Subcutaneous adipose tissue (tissue), 4 donors: ENCODE data around the gene RAPGEF5. TPM values are rescaled to one million over a fixed set of nuclear protein-coding genes. Genes with fewer than 3 reads are reported as not detected.

Experiments used
- total RNA-seq, 4 donors: library from RNA; depleted of rRNA; stranded (reverse); fragments of >200 nt; gene quantifications; one replicate each; pipeline ENCODE4 v1.1.0, GENCODE V29; 2016
- TF ChIP-seq, protein P1 (sequence below): fragments of 450-650 bp; IDR thresholded peaks from one replicate; pipeline ENCODE4 v1.5.1; 2016; ENCODE audit warnings: low read depth, mild to moderate bottlenecking, control low read depth, antibody characterized with exemption, moderate library complexity

RAPGEF5 gene
- total RNA-seq, 4 donors from 2014 or later = 19.7 to 96.2 (median 63.1) TPM

- TF ChIP-seq, protein P1, sequence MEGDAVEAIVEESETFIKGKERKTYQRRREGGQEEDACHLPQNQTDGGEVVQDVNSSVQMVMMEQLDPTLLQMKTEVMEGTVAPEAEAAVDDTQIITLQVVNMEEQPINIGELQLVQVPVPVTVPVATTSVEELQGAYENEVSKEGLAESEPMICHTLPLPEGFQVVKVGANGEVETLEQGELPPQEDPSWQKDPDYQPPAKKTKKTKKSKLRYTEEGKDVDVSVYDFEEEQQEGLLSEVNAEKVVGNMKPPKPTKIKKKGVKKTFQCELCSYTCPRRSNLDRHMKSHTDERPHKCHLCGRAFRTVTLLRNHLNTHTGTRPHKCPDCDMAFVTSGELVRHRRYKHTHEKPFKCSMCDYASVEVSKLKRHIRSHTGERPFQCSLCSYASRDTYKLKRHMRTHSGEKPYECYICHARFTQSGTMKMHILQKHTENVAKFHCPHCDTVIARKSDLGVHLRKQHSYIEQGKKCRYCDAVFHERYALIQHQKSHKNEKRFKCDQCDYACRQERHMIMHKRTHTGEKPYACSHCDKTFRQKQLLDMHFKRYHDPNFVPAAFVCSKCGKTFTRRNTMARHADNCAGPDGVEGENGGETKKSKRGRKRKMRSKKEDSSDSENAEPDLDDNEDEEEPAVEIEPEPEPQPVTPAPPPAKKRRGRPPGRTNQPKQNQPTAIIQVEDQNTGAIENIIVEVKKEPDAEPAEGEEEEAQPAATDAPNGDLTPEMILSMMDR = no peak
Measured at GRCh38 chr7:22356010-22356691, 803 bp downstream of the RAPGEF5 start.

- TF ChIP-seq, protein P1 = no peak
Measured at GRCh38 chr7:22355620-22356009, 1.3 kb downstream of the RAPGEF5 start.

- TF ChIP-seq, protein P1 = no peak
Measured at GRCh38 chr7:22354462-22354861, 2.5 kb downstream of the RAPGEF5 start.

GRCh38 chr7:22352887-22353286, 4.1 kb downstream of the RAPGEF5 start:
- TF ChIP-seq, protein P1 = no peak

- TF ChIP-seq, protein P1 = no peak
Measured at GRCh38 chr7:22351878-22352277, 5.1 kb downstream of the RAPGEF5 start.

DNA sequence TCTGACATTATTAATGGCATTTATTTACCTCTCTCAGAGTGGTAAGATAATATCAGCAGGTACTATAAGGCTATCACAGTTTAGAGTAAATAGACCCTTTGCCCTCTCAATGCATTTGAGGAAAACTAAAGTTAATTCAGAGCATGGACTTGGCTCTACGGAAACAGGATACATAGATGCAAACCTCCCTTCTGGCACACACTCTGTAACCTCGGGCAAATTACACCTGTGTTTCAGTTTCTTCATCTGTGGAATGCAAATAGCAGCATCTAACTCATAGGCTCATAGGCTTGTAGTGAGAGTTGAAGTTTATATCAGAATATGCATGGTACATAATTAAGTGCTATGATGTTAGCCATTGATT, 5.6 kb downstream of the RAPGEF5 start:
- TF ChIP-seq, protein P1 = no peak

DNA sequence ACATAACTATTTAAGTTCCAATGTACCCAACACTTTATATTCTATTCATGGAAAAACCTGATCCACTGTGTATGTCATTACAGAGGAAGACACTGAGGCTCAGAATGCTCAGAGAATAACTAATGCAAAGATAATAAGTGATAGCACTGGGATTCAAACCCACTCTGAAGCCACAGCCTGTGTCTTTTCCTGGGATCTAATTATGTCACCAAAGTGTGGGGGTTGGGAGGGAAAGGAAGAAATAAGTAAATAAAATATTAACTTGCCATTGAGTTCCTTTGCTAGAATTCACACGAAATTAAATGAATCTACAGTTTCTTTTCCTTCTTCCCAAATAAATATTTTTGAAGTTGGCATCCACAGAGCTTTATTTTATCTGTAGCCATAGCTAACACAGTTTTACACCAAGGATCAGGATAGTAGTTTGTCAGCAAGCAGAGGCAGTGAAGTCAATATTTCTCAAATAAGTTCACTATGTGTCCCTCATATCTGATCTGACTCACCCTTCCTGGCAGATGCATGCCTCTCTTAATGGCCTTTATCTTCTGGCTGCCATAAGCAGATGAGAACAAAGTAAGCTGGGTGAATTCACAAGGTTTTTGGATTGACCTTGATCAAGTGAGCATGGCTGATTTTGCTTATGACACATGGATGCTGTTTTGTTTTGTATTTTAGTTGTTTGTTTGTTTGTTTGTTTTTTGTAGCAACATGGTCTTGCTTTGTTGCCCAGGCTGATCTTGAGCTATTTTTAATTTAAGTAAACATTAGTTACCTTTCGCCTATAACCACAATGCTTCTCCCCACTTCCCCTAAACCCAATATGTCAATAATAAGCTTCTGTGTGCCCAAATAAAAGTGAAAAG, 6.3 kb downstream of the RAPGEF5 start:
- TF ChIP-seq, protein P1 = no peak
